SK-N-MC (cell line): ENCODE results near the gene NFAT5.

Experiments used
- DNase-seq: peaks from one replicate; pipeline ENCODE4 v3.0.0-alpha.2; 2011; ENCODE audit warnings: low read depth, low spot score
- H3K27ac ChIP-seq: fragments of 200-600 bp; sonication (generic); 2 replicates; pipeline ENCODE4 v1.5.1; 2016; ENCODE audit warnings: mixed run types
- H3K36me3 ChIP-seq: fragments of 200-600 bp; sonication (generic); 2 replicates; pipeline ENCODE4 v1.6.1; 2017; ENCODE audit warnings: antibody characterized with exemption, low read length, mixed read lengths; ENCODE audit not compliant: insufficient read depth
- H3K4me3 ChIP-seq: fragments of 200-600 bp; sonication (generic); 2 replicates; pipeline ENCODE4 v1.5.1; 2016
- H3K9ac ChIP-seq: fragments of 200-600 bp; sonication (generic); 2 replicates; pipeline ENCODE4 v1.8.0; 2017; ENCODE audit warnings: mixed run types, mixed read lengths; ENCODE audit not compliant: insufficient read length
- H3K9me3 ChIP-seq: fragments of 200-600 bp; sonication (generic); 2 replicates; pipeline ENCODE4 v1.6.1; 2017; ENCODE audit warnings: low read depth, mild to moderate bottlenecking, antibody characterized with exemption, low read length, moderate library complexity, mixed read lengths
- EZH2 ChIP-seq: fragments of 200-600 bp; sonication (generic); IDR thresholded peaks from one replicate; pipeline ENCODE4 v1.6.1; 2017; ENCODE audit warnings: antibody characterized with exemption
- FOXP2 ChIP-seq: optimal IDR thresholded peaks from 2 replicates; pipeline ENCODE3; 2011; ENCODE audit warnings: mild to moderate bottlenecking, moderate library complexity; ENCODE audit not compliant: insufficient read depth; ENCODE audit errors: extremely low read length, control extremely low read depth
- POLR2AphosphoS5 ChIP-seq: IDR thresholded peaks from 2 replicates; pipeline ENCODE4 v1.6.1; 2012; ENCODE audit warnings: mild to moderate bottlenecking, low read depth, low read length, borderline replicate concordance

Gene NFAT5

DNA sequence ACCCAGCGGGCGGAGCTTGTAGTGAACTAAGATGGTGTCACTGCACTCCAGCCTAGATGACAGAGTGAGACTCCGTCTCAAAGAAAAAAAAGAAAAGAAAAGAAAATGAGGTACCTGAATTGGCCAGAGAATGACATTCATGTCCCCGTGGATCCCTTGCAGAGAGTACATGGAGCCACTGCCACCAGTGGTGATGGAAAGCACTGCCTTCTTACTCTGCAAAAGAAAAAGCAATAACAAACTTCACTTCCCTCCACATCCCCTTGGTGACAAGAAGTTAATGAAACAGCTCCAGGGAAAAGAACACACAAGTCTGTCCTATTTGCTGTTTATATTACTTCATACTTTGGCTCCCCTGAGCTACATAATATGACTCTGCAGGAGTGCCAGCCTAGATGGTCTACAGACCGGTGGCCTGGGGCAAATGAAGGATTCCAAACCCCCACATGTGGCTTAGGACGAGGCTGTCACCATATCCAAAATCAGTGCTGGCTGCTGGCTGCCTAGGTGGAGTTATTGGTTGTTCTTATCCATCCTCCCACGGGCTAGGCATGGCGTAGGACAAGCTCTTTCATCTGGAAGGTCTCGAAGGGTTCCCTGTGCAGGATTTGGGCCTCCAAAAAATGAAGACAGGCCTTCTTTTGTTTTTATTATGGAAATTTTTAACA, 147.3 kb downstream of the NFAT5 start:
- Histone ChIP-seq H3K9ac (no peak overlapping the region), H3K9me3 (no peaks in the 10 kb centered on the region), H3K27ac (no peak overlapping the region), H3K4me3 (no peak overlapping the region), H3K36me3 (peaks cover 4% of the 10 kb centered on the region; the same call in 1 of the 2 replicates)
- no peak for DNase-seq
- TF ChIP-seq FOXP2 (no peak), POLR2AphosphoS5 (no peak), EZH2 (no peak)

DNA sequence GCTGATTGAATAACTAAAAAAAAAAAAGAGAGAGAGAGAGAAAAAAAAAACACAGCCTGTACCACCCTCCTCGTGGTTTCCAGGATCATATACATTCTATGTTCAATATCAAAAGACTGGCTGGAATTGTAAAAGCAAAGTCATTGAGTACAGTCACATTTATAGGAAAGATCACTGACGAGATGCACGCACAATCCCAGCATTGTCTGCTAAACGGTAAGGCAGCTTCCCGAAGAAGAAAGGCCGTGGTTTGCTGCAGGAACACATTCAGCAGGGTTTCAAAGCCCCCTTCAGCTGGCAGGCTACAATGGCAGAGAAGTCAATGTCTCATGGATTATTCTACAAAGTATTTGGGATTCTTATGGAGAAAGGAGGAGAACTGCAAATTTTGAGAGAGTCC, 151.3 kb downstream of the NFAT5 start:
- TF ChIP-seq POLR2AphosphoS5: no peak
- TF ChIP-seq FOXP2: no peak
- no peak for TF ChIP-seq EZH2
- no peak overlapping the region for H3K9ac ChIP-seq
- H3K27ac ChIP-seq: no peak overlapping the region
- H3K4me3 ChIP-seq: no peak overlapping the region
- no peaks in the 10 kb centered on the region for H3K9me3 ChIP-seq
- H3K36me3 ChIP-seq: no peaks in the 10 kb centered on the region
- DNase-seq: no peak

DNA sequence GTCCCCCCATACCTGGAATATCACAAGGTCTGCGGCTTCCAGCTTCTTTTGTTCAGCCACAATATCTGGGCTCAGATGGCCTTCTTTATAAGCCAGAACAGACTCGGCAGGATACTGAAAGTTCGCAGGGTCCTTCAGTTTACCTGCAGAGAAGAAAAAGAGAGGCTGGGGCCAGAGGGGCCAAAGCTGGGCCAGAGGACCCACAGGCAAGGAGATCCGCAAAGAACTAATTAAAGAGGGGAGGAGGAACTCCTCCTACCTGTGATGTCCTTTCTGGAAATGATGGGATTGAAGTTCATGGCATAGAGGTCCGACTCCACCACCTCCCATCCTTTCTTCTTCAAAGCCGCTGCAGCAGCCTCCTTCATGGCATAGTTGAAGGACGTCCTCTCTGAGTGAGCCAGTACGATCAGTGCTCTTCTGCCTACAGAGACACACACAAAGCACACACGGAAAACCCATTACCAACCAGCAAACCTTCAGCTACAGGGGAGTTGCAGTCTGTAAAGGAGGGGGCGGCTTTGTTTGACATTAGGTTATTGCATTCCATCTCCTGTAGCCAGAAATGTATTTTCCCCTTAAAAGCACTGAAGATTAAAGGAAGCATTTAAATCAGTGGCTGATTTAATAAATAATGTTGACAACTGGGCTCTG, 152.5 kb downstream of the NFAT5 start:
- no peaks in the 10 kb centered on the region for H3K36me3 ChIP-seq
- no peak overlapping the region for H3K9ac ChIP-seq
- TF ChIP-seq POLR2AphosphoS5 (no peak), EZH2 (no peak), FOXP2 (no peak)
- DNase-seq: no peak
- no peaks in the 10 kb centered on the region for H3K9me3 ChIP-seq
- no peak overlapping the region for H3K27ac ChIP-seq
- H3K4me3 ChIP-seq: no peak overlapping the region

DNA sequence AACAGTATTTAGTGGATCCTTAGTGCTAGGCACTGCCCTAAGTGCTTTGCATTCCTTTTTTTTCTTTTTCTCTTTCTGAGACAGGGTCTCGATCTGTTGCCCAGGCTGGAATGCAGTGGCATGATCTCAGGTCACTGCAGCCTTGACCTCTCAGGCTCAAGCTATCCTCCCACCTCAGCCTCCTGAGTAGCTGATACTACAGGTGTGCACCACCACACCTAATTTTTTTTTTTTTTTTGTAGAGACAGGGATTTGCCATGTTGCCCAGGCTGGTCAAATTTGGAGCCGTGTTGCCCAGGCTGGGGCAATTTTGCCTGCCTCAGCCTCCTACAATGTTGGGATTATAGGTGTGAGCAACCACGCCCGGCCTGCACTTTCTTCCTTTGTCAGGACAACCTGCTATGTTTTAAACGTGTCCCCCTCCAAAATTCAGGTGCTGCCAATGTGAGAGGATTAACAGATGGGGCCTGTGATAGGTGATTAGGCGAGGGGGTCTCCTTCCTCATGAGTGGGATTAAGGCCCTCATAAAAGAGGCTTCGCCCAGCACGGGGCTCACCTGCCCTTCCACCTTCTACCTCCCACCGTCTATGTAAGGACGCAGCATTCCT, 155.2 kb downstream of the NFAT5 start:
- H3K27ac ChIP-seq: no peak overlapping the region
- H3K36me3 ChIP-seq: no peaks in the 10 kb centered on the region
- H3K4me3 ChIP-seq: no peak overlapping the region
- no peak for DNase-seq
- no peak for TF ChIP-seq EZH2
- no peak for TF ChIP-seq FOXP2
- TF ChIP-seq POLR2AphosphoS5: no peak
- H3K9me3 ChIP-seq: no peaks in the 10 kb centered on the region
- H3K9ac ChIP-seq: no peak overlapping the region

DNA sequence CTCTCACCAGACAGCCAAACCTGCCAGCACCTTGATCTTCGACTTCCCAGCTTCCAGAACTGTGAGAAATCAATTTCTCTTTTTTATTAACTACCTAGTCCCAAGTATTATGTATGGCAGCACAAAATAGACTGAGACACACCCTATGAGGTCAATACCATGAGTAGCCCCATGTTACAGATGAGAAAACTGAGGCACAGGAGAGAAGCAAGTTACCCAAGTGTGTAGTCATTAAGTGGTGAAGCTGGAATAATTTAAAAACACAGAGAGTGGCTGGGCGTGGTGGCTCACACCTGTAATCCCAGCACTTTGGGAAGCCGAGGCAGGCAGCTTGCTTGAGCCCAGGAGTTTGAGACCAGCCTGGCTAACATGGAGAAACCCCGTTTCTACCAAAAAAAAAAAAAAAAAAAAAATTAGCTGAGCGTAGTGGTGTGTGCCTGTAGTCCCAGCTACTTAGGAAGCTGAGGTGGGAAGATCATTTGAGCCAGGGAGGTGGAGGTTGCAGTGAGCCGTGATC, 155.7 kb downstream of the NFAT5 start:
- Histone ChIP-seq H3K27ac (no peak overlapping the region), H3K4me3 (no peak overlapping the region), H3K36me3 (no peaks in the 10 kb centered on the region), H3K9me3 (no peaks in the 10 kb centered on the region), H3K9ac (no peak overlapping the region)
- TF ChIP-seq FOXP2 (no peak), EZH2 (no peak), POLR2AphosphoS5 (no peak)
- no peak for DNase-seq

DNA sequence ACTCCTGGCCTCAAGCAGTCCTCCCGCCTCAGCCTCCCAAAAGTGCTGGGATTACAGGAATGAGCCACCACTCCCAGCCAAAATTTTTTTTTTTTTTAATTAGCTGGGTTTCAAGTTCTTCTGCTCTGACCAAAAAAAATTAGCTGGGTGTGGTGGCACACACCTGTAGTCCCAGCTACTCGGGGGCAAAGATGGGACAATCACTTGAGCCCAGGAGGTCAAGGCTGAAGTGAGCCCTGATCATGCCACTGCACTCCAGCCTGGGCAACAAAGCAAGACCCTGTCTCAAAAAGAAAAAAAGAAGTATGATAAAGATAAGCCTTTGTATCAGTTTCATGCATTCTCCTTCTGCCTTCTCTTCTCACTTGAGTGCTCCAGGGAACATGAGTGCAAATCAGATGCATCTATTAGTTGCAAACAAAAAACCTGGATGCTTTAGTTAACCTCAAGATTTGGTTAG, 158.7 kb downstream of the NFAT5 start:
- Histone ChIP-seq H3K9ac (no peak overlapping the region), H3K36me3 (no peaks in the 10 kb centered on the region), H3K4me3 (no peak overlapping the region), H3K27ac (peak overlapping the region; percentile 77), H3K9me3 (no peaks in the 10 kb centered on the region)
- TF ChIP-seq EZH2: no peak
- TF ChIP-seq POLR2AphosphoS5: no peak
- no peak for TF ChIP-seq FOXP2
- no peak for DNase-seq

DNA sequence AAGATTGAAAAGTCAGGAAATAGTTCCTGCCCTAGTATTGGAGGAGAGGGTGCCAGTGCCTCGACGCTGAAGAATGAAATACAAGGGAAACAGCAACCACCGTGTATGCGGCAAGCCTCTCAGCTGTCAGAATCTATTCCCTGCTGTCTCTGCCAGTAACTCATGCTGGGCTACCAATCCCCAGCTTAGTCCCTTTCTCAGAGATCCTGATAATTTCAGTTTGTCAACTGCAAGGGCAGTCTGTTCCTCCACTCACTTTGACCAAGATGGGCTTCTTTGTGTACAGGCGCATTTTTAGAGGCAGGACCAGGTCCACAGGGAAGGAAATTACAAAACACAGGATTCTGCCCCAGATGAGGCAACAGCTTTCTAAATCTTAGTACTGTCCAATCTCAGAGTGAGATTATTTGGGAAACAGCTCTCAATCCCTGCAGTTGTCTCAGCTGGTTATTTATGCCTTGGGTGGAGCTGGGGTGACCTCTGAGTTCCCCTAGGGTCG, 159.3 kb downstream of the NFAT5 start:
- H3K36me3 ChIP-seq: no peaks in the 10 kb centered on the region
- TF ChIP-seq POLR2AphosphoS5: no peak
- TF ChIP-seq FOXP2: no peak
- TF ChIP-seq EZH2: no peak
- no peak for DNase-seq
- 0 out of 2 replicates have a peak overlapping the region, but pooled peaks have one; percentile 7 for H3K4me3 ChIP-seq
- H3K9me3 ChIP-seq: no peaks in the 10 kb centered on the region
- H3K27ac ChIP-seq: peak overlapping the region; percentile 77
- H3K9ac ChIP-seq: no peak overlapping the region
